Measurements from ENCODE around the gene HERC5.

- TF ChIP-seq EP300 (IDR thresholded peaks at IDR 0.05) (no peak), JUN (IDR thresholded peaks at IDR 0.05) (no peak), CTCF (IDR thresholded peaks at IDR 0.05) (no peak), REST (IDR thresholded peaks at IDR 0.05) (no peak), POLR2A (IDR thresholded peaks at IDR 0.05; ENCODE audit: low read length) (no peak), BCL3 (IDR thresholded peaks at IDR 0.05) (no peak)
Measured at GRCh38 chr4:88411491-88412096, 45.3 kb upstream of the HERC5 start.

Measured in A549 (cell line).